Measurements from ENCODE around the gene TMEM158.

Gene TMEM158

GRCh38 chr3:45226206-45226915 lies at the start of gene TMEM158:
TSS of gene TMEM158 (minus strand) at chr3:45226287. CDS start at chr3:45226027, 260 bp downstream.
- DNase-seq = peak; percentile 41 to 46

GRCh38 chr3:45275006-45275704 lies 49.1 kb upstream of the TMEM158 start:
- peak in 1 of 2 experiments; percentile 49 for DNase-seq

GRCh38 chr3:45273681-45274515 lies 47.8 kb upstream of the TMEM158 start:
- no peak for DNase-seq

GRCh38 chr3:45272828-45273470 lies 46.9 kb upstream of the TMEM158 start:
- DNase-seq = peak in 1 of 2 experiments; percentile 28

GRCh38 chr3:45272032-45272810 lies 46.1 kb upstream of the TMEM158 start:
- no peak for DNase-seq

- DNase-seq = no peak
Observed at GRCh38 chr3:45269952-45270351, 43.9 kb upstream of the TMEM158 start.

GRCh38 chr3:45267097-45267496 lies 41.0 kb upstream of the TMEM158 start:
- DNase-seq = no peak

GRCh38 chr3:45261333-45262110 lies 35.4 kb upstream of the TMEM158 start:
- DNase-seq = no peak

- DNase-seq = no peak
Observed at GRCh38 chr3:45259133-45259532, 33.0 kb upstream of the TMEM158 start.

- no peak for DNase-seq
Observed at GRCh38 chr3:45258317-45258716, 32.2 kb upstream of the TMEM158 start.

- DNase-seq = no peak
Observed at GRCh38 chr3:45253316-45253715, 27.2 kb upstream of the TMEM158 start.

- no peak for DNase-seq
Observed at GRCh38 chr3:45252826-45253225, 26.7 kb upstream of the TMEM158 start.

- no peak for DNase-seq
Observed at GRCh38 chr3:45249391-45249790, 23.3 kb upstream of the TMEM158 start.

GRCh38 chr3:45246241-45246640 lies 20.2 kb upstream of the TMEM158 start:
- DNase-seq = no peak

- no peak for DNase-seq
Observed at GRCh38 chr3:45244356-45244755, 18.3 kb upstream of the TMEM158 start.

- no peak for DNase-seq
Observed at GRCh38 chr3:45241206-45241605, 15.1 kb upstream of the TMEM158 start.

- no peak for DNase-seq
Observed at GRCh38 chr3:45240292-45240691, 14.2 kb upstream of the TMEM158 start.

GRCh38 chr3:45239254-45239653 lies 13.2 kb upstream of the TMEM158 start:
- no peak for DNase-seq

GRCh38 chr3:45236964-45237363 lies 10.9 kb upstream of the TMEM158 start:
- no peak for DNase-seq

GRCh38 chr3:45235409-45235808 lies 9.3 kb upstream of the TMEM158 start:
- no peak for DNase-seq

GRCh38 chr3:45234250-45234649 lies 8.2 kb upstream of the TMEM158 start:
- DNase-seq = no peak
